ENCODE data around the gene TGM3. TPM values are rescaled to one million over a fixed set of nuclear protein-coding genes. Genes with fewer than 3 reads are reported as not detected.

The TGM3 gene
- total and polyA plus RNA-seq, 2 experiments from 2014 or later: 0.08 TPM; not detected in 1

DNA sequence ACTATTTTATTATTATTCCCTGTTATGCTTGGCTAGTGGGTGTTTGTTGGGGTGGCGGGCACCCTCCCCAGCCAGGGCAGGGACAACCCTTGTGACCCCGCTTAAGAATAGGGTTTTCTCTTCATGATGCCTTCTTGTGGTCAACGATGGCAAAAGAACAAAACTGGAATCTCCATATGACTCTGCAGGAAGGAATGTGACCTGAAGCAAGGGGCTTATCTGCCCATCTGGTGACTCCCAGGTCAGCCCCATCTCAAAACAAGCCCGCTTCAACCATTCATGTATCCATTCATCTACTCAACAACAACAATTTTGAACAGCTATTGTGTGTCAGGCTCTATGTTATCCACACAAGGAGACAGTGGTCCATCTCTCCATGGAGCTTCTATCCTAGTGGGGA, 54.0 kb downstream of the TGM3 start (continued):
- TF ChIP-seq ZNF331 (CRISPR knock-in tag; IDR thresholded peaks at IDR 0.05; ENCODE audit: low read depth) (no peak), EZH2 (IDR thresholded peaks at IDR 0.05; ENCODE audit: low read depth, unreplicated experiment) (no peak), STAT1 (IDR thresholded peaks at IDR 0.05; ENCODE audit: unreplicated experiment) (no peak)
- TF ChIP-seq, protein P1, sequence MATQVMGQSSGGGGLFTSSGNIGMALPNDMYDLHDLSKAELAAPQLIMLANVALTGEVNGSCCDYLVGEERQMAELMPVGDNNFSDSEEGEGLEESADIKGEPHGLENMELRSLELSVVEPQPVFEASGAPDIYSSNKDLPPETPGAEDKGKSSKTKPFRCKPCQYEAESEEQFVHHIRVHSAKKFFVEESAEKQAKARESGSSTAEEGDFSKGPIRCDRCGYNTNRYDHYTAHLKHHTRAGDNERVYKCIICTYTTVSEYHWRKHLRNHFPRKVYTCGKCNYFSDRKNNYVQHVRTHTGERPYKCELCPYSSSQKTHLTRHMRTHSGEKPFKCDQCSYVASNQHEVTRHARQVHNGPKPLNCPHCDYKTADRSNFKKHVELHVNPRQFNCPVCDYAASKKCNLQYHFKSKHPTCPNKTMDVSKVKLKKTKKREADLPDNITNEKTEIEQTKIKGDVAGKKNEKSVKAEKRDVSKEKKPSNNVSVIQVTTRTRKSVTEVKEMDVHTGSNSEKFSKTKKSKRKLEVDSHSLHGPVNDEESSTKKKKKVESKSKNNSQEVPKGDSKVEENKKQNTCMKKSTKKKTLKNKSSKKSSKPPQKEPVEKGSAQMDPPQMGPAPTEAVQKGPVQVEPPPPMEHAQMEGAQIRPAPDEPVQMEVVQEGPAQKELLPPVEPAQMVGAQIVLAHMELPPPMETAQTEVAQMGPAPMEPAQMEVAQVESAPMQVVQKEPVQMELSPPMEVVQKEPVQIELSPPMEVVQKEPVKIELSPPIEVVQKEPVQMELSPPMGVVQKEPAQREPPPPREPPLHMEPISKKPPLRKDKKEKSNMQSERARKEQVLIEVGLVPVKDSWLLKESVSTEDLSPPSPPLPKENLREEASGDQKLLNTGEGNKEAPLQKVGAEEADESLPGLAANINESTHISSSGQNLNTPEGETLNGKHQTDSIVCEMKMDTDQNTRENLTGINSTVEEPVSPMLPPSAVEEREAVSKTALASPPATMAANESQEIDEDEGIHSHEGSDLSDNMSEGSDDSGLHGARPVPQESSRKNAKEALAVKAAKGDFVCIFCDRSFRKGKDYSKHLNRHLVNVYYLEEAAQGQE (IDR thresholded peaks at IDR 0.05; ENCODE audit: unreplicated experiment): no peak

DNA sequence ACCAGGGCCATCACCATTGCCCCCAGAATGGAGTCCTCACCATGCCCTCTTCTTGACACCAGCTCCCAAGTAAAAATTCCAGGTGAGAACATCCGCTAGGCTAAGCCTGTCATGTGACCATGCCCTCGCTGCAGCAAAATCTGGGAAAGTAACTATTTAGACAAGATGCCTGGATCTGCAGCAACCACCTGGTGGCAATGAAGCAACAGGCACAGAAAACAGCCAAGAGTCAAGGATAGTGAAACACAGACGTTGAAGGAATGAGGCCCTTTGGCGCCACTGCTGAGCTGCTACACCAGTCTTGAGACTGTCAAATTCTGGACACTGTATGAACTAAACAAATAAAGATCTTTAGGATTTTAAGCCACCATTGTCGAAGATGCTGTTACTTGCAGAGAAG, 54.8 kb downstream of the TGM3 start:
- Mint-ChIP-seq H3K27me3 (ENCODE audit: insufficient read depth, low read depth, poor library complexity) (peaks cover 6% of the 10 kb centered on the region), H3K27ac (no peak overlapping the region), H3K36me3 (ENCODE audit: low read depth) (no peaks in the 10 kb centered on the region), H3K4me1 (peaks cover 8% of the 10 kb centered on the region; the same call in 2 of the 3 replicates), H3K4me3 (no peak overlapping the region), H3K9me3 (no peaks in the 10 kb centered on the region)
- peaks cover 6% of the 10 kb centered on the region; the same call in 1 of the 2 replicates for H3K4me1 ChIP-seq (ENCODE audit: insufficient read depth)
- H2AFZ ChIP-seq: no peak overlapping the region
- no peaks in the 10 kb centered on the region for H3K79me2 ChIP-seq (replicated peaks; ENCODE audit: insufficient read depth)
- H3K27me3 ChIP-seq (ENCODE audit: insufficient read depth): no peaks in the 10 kb centered on the region
- DNase-seq (ENCODE audit: low spot score) (no peak), ATAC-seq (no peak)
- no peak overlapping the region for H3K4me2 ChIP-seq
- no peaks in the 10 kb centered on the region for H3F3A ChIP-seq (replicated peaks; ENCODE audit: low read depth)
- no peaks in the 10 kb centered on the region for H4K20me1 ChIP-seq (replicated peaks; ENCODE audit: insufficient read depth)
- H3K9me2 ChIP-seq (ENCODE audit: insufficient read depth): no peaks in the 10 kb centered on the region
- no peak for TF ChIP-seq ZNF331 (CRISPR knock-in tag; IDR thresholded peaks at IDR 0.05; ENCODE audit: low read depth)
- TF ChIP-seq, protein P2, sequence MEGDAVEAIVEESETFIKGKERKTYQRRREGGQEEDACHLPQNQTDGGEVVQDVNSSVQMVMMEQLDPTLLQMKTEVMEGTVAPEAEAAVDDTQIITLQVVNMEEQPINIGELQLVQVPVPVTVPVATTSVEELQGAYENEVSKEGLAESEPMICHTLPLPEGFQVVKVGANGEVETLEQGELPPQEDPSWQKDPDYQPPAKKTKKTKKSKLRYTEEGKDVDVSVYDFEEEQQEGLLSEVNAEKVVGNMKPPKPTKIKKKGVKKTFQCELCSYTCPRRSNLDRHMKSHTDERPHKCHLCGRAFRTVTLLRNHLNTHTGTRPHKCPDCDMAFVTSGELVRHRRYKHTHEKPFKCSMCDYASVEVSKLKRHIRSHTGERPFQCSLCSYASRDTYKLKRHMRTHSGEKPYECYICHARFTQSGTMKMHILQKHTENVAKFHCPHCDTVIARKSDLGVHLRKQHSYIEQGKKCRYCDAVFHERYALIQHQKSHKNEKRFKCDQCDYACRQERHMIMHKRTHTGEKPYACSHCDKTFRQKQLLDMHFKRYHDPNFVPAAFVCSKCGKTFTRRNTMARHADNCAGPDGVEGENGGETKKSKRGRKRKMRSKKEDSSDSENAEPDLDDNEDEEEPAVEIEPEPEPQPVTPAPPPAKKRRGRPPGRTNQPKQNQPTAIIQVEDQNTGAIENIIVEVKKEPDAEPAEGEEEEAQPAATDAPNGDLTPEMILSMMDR (conservative IDR thresholded peaks at IDR 0.05; ENCODE audit: low read depth in 2 of 2): 0 out of 4 replicates have a peak, but pooled peaks of 1 of the 2 experiments have one; percentile 4
- H3K36me3 ChIP-seq (ENCODE audit: insufficient read depth): no peaks in the 10 kb centered on the region
- H3K4me3 ChIP-seq: no peak overlapping the region
- no peak overlapping the region for H3K27ac ChIP-seq (ENCODE audit: low read depth)

DNA sequence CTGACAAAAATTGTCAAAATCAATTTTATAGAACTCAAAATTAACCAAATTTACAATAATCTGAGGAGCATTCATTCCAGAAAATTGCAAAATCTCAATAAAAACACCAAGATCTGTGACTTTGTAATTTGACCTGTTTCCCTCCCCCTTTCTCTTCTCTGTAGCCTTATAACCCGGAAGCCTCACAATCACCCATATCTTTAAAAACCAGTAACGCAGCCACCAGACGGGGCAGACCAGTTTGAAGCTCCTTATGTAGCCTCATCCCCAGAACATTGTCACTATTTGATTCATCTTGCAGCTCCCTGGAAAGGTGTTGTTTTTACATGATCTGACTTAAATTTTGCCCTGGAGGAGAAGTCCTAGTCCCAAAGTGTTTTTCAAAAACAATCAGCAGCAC, 57.4 kb downstream of the TGM3 start:
- Histone ChIP-seq H3K27ac (ENCODE audit: low read depth) (no peak overlapping the region), H2AFZ (peak overlapping the region; percentile 19; the same call in 1 of the 2 replicates), H3F3A (replicated peaks; ENCODE audit: low read depth) (no peaks in the 10 kb centered on the region), H3K4me3 (no peak overlapping the region), H3K4me2 (no peak overlapping the region), H3K9me2 (ENCODE audit: insufficient read depth) (no peaks in the 10 kb centered on the region), H3K4me1 (ENCODE audit: insufficient read depth) (peaks cover 6% of the 10 kb centered on the region; the same call in 1 of the 2 replicates), H3K36me3 (ENCODE audit: insufficient read depth) (no peaks in the 10 kb centered on the region), H3K27me3 (ENCODE audit: insufficient read depth) (no peaks in the 10 kb centered on the region), H3K79me2 (replicated peaks; ENCODE audit: insufficient read depth) (no peaks in the 10 kb centered on the region), H4K20me1 (replicated peaks; ENCODE audit: insufficient read depth) (no peaks in the 10 kb centered on the region)
- Mint-ChIP-seq H3K27ac (no peak overlapping the region), H3K4me1 (peaks cover 8% of the 10 kb centered on the region; the same call in 2 of the 3 replicates), H3K36me3 (ENCODE audit: low read depth) (no peaks in the 10 kb centered on the region), H3K9me3 (no peaks in the 10 kb centered on the region), H3K4me3 (no peak overlapping the region), H3K27me3 (ENCODE audit: insufficient read depth, low read depth, poor library complexity) (peaks cover 4% of the 10 kb centered on the region)
- ATAC-seq: no peak
- peak; percentile 24 for DNase-seq (ENCODE audit: low spot score)
- TF ChIP-seq POLR2AphosphoS5 (IDR thresholded peaks at IDR 0.05; ENCODE audit: low read depth): no peak
- TF ChIP-seq NANOG (IDR thresholded peaks at IDR 0.05; ENCODE audit: borderline replicate concordance): no peak
- no peak for TF ChIP-seq EZH2 (IDR thresholded peaks at IDR 0.05; ENCODE audit: low read depth, unreplicated experiment)
- TF ChIP-seq, protein P2 (conservative IDR thresholded peaks at IDR 0.05; ENCODE audit: low read depth in 2 of 2): 0 out of 4 replicates have a peak, but pooled peaks of 1 of the 2 experiments have one; percentile 7
- TF ChIP-seq ZNF114 (CRISPR knock-in tag; IDR thresholded peaks at IDR 0.05): no peak
- TF ChIP-seq JUNB (IDR thresholded peaks at IDR 0.05; ENCODE audit: unreplicated experiment): no peak
- TF ChIP-seq, protein P1 (IDR thresholded peaks at IDR 0.05; ENCODE audit: unreplicated experiment): no peak
